Loucy (cell line): Measurements from ENCODE around the gene WDR48.
A peak's percentile ranks its signal among the peaks of the same experiment; 100 is the strongest.

Experiments used
- H2AFZ ChIP-seq: fragments of 200-600 bp; sonication (generic); 2 replicates; pipeline ENCODE4 v1.6.0; 2016; ENCODE audit warnings: antibody characterized with exemption, mild to moderate bottlenecking, low read length, moderate library complexity
- H3F3A ChIP-seq: fragments of 200-600 bp; 2 replicates; pipeline ENCODE4 v1.6.0; 2016; ENCODE audit warnings: antibody characterized with exemption, low read depth, mild to moderate bottlenecking
- H3K27me3 ChIP-seq: fragments of 200-600 bp; sonication (generic); 2 replicates; pipeline ENCODE4 v1.6.1; 2014; ENCODE audit warnings: low read length, mild to moderate bottlenecking; ENCODE audit not compliant: insufficient read depth, poor library complexity, severe bottlenecking
- H3K36me3 ChIP-seq: fragments of 200-600 bp; sonication (generic); 2 replicates; pipeline ENCODE4 v1.6.1; 2016; ENCODE audit warnings: low read length; ENCODE audit not compliant: insufficient read depth
- H3K4me1 ChIP-seq: fragments of 200-600 bp; sonication (generic); 2 replicates; pipeline ENCODE4 v1.5.1; 2014; ENCODE audit warnings: low read length, mild to moderate bottlenecking; ENCODE audit not compliant: insufficient read depth, poor library complexity, severe bottlenecking
- H3K4me2 ChIP-seq: fragments of 200-600 bp; sonication (generic); 2 replicates; pipeline ENCODE4 v1.6.0; 2014; ENCODE audit warnings: antibody characterized with exemption, low read length, low read depth, mild to moderate bottlenecking; ENCODE audit not compliant: poor library complexity, severe bottlenecking
- H3K4me3 ChIP-seq: fragments of 200-600 bp; sonication (generic); 2 replicates; pipeline ENCODE4 v1.5.1; 2014; ENCODE audit warnings: low read length, mild to moderate bottlenecking, mixed read lengths; ENCODE audit not compliant: poor library complexity, severe bottlenecking
- H3K79me2 ChIP-seq: fragments of 200-600 bp; sonication (generic); 2 replicates; pipeline ENCODE4 v1.6.1; 2014; ENCODE audit warnings: low read length; ENCODE audit not compliant: insufficient read depth
- H3K9ac ChIP-seq: fragments of 200-600 bp; sonication (generic); 2 replicates; pipeline ENCODE4 v1.6.0; 2014; ENCODE audit warnings: mild to moderate bottlenecking, low read depth, low read length, moderate library complexity; ENCODE audit not compliant: poor library complexity, severe bottlenecking
- H3K9me2 ChIP-seq: fragments of 200-600 bp; sonication (generic); replicated peaks from 2 replicates; pipeline ENCODE4 v1.6.1; 2016; ENCODE audit warnings: low read depth, low read length, mixed read lengths
- H3K9me3 ChIP-seq: fragments of 200-600 bp; sonication (generic); 2 replicates; pipeline ENCODE4 v1.6.1; 2014; ENCODE audit warnings: mild to moderate bottlenecking, antibody characterized with exemption, low read length, low read depth; ENCODE audit not compliant: insufficient read depth
- H4K20me1 ChIP-seq: fragments of 200-600 bp; sonication (generic); 2 replicates; pipeline ENCODE4 v1.6.0; 2014; ENCODE audit warnings: antibody characterized with exemption, low read length, mild to moderate bottlenecking; ENCODE audit not compliant: insufficient read depth, poor library complexity, severe bottlenecking
- EZH2phosphoT487 ChIP-seq: fragments of 200-600 bp; IDR thresholded peaks from 2 replicates; pipeline ENCODE4 v1.6.1; 2018; ENCODE audit warnings: antibody characterized with exemption, mild to moderate bottlenecking, moderate library complexity, borderline replicate concordance
- TF ChIP-seq, protein P1 (sequence below): fragments of 200-600 bp; sonication (generic); conservative IDR thresholded peaks from 2 replicates; pipeline ENCODE4 v1.5.1; 2014; ENCODE audit warnings: mild to moderate bottlenecking, antibody characterized with exemption, low read length

Gene WDR48

DNA sequence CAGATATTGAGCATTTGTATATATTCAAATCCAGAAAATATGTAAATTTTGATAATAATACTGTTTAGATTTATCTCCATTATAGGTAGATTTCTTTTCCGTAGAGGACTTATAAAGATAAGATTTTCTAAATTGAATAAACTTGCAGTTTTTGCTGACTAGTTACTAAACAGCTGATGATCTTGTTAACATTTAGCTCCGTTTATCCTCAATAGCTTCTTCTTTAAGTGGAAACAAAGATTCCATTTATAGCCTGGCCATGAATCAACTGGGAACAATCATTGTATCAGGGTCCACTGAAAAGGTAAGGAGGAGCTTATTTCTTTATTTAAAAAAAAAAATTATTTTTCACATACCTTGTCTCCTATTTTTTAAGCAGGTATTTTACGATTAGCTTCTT, 16.7 kb downstream of the WDR48 start:
- Histone ChIP-seq H3K4me1 (peaks cover 3% of the 10 kb centered on the region), H3K4me2 (no peak overlapping the region), H2AFZ (no peak overlapping the region), H3K9ac (no peak overlapping the region), H3K36me3 (peaks cover 83% of the 10 kb centered on the region), H3F3A (no peaks in the 10 kb centered on the region), H3K4me3 (no peak overlapping the region), H3K9me2 (no peaks in the 10 kb centered on the region), H4K20me1 (peaks cover 5% of the 10 kb centered on the region), H3K9me3 (no peaks in the 10 kb centered on the region), H3K79me2 (peaks cover 2% of the 10 kb centered on the region; the same call in 1 of the 2 replicates), H3K27me3 (no peaks in the 10 kb centered on the region)
- TF ChIP-seq EZH2phosphoT487: no peak
- TF ChIP-seq, protein P1, sequence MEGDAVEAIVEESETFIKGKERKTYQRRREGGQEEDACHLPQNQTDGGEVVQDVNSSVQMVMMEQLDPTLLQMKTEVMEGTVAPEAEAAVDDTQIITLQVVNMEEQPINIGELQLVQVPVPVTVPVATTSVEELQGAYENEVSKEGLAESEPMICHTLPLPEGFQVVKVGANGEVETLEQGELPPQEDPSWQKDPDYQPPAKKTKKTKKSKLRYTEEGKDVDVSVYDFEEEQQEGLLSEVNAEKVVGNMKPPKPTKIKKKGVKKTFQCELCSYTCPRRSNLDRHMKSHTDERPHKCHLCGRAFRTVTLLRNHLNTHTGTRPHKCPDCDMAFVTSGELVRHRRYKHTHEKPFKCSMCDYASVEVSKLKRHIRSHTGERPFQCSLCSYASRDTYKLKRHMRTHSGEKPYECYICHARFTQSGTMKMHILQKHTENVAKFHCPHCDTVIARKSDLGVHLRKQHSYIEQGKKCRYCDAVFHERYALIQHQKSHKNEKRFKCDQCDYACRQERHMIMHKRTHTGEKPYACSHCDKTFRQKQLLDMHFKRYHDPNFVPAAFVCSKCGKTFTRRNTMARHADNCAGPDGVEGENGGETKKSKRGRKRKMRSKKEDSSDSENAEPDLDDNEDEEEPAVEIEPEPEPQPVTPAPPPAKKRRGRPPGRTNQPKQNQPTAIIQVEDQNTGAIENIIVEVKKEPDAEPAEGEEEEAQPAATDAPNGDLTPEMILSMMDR: no peak

DNA sequence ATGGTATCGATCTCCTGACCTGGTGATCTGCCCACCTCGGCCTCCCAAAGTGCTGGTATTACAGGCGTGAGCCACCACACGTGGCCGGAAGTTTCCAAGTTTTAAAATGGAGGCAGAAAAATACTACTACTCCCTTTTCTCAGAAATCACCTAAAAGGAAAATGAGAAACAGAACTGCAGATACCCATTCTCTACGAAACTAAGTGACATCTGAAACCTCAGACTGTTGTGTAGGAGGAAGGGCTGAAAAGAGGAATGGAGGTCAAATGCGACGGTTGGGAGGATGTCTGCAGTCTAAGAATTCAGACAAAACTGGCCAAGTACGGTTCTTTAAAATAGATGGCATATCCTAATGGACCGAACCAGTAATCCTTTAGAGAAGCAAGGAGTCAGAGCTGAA, 24.1 kb downstream of the WDR48 start:
- Histone ChIP-seq H3F3A (no peaks in the 10 kb centered on the region), H3K36me3 (peaks cover 83% of the 10 kb centered on the region), H3K4me3 (no peak overlapping the region), H2AFZ (no peak overlapping the region), H4K20me1 (no peaks in the 10 kb centered on the region), H3K9ac (no peak overlapping the region), H3K27me3 (no peaks in the 10 kb centered on the region), H3K9me3 (no peaks in the 10 kb centered on the region), H3K79me2 (no peaks in the 10 kb centered on the region), H3K9me2 (no peaks in the 10 kb centered on the region), H3K4me2 (no peak overlapping the region), H3K4me1 (no peaks in the 10 kb centered on the region)
- TF ChIP-seq, protein P1: no peak
- TF ChIP-seq EZH2phosphoT487: no peak

- TF ChIP-seq EZH2phosphoT487: no peak
- TF ChIP-seq, protein P1: peak; percentile 42; the same call in 1 of the 2 replicates
- H3K4me3 ChIP-seq: no peak overlapping the region
- H3K36me3 ChIP-seq: peaks cover 65% of the 10 kb centered on the region
- H3F3A ChIP-seq: no peaks in the 10 kb centered on the region
- no peak overlapping the region for H3K4me2 ChIP-seq
- H3K9ac ChIP-seq: no peak overlapping the region
- H3K4me1 ChIP-seq: no peaks in the 10 kb centered on the region
- no peaks in the 10 kb centered on the region for H4K20me1 ChIP-seq
- no peaks in the 10 kb centered on the region for H3K79me2 ChIP-seq
- no peaks in the 10 kb centered on the region for H3K9me3 ChIP-seq
- H3K9me2 ChIP-seq: no peaks in the 10 kb centered on the region
- H3K27me3 ChIP-seq: no peaks in the 10 kb centered on the region
- H2AFZ ChIP-seq: no peak overlapping the region
These were observed 27.7 kb downstream of the WDR48 start for GRCh38 chr3:39079530-39079929.
